Heart left ventricle (tissue), 13 donors: ENCODE data around the gene TRIOBP.

Experiments
- CTCF ChIP-seq, 12 donors: fragments of 200-600 bp; sonication (generic) in 4 of 12; IDR thresholded peaks; one replicate each; pipeline versions ENCODE4 v1.5.0 to v1.8.0; 2018 to 2022; ENCODE audit warnings: antibody characterized with exemption in 12 of 12, mild to moderate bottlenecking in 5 of 12
- POLR2A ChIP-seq, 2 donors: fragments of 450-650 bp; IDR thresholded peaks; one replicate each; pipeline ENCODE4 v1.6.1; 2017; ENCODE audit warnings: antibody characterized with exemption in 2 of 2, mild to moderate bottlenecking in 2 of 2, moderate library complexity in 2 of 2
- donor health status: ischemic (EF 13 %, LVEDD 7.1; RV severe dilation, severe dysfunction).
- donor health status: DM: no; HTN: yes; CAD: no.
- donor health status: DM: no; HTN: no; CAD: no.
- donor health status: ischemic (EF 25% LVEDD 6.9; RV normal size, moderate dysfunction).
- donor health status: ischemic (EF 25% LVEDD 5.7; RV mildly dilated, moderate dysfunction).
- donor health status: ischemic (EF 35%, LVEDD 5.7; RV mildly dilated, moderate dysfunction).
- donor health status: nonischemic (EF 11% LVEDD 7.7; RV severe dilation, severe dysfunction).
- donor health status: DM: yes; HTN: yes; CAD: no.
- donor health status: PGD.
- donor health status: ischemic (EF 29% LVEDD 5.4; RV normal size, mild dysfunction).
- donor health status: nonischemic (EF 23%, LVEDD 6.1; RV moderate dilation, normal function).

DNA sequence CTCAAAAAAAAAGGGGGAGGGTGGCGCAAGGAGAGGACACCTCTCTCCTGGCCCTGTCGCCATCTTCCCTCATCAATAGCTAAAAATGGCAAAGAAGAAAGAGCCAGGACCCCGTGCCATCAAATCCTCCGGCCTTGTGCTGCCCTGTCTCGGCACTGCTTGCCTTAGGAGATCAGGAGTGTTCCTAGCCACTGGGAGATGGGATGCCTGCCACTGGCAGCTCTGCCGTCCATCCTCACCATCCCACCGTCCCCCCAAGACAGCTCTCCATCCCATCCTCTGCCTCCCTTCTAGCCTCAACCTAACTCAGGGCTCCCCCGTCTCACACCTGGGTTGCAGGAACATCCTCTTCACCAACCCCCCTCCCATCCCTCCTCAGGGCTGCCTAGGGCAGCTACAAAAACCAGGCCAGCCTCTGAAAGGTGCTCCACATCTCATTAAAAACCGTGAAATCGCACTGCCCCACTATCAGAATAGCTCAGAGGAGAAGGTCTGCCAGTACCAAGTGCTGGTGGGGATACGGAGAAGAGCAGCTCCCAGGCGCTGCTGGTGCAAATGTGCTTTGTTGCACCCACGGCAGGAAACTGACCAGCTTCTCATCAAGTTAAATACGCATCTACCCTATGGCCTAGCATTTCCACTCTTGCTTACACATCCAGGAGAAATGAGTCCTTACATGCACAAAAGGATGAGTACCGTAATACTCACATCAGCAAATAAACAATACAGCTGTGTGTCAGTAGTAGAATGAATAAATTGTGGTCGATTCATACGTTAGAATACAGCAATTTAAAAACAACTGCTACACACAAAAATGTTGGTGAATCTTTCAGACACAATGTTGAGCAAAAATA, 79.2 kb downstream of the TRIOBP start:
- TF ChIP-seq CTCF (IDR thresholded peaks at IDR 0.05) = no peak
- no peak for TF ChIP-seq POLR2A (IDR thresholded peaks at IDR 0.05)
